Measurements from ENCODE around the gene MBD3L3. TPM values are rescaled to one million over a fixed set of nuclear protein-coding genes. Genes with fewer than 3 reads are reported as not detected.
"Not testable (repeated sequence)": the region's sequence is repeated elsewhere in the genome, so short reads cannot be mapped to it uniquely, and the experiment has no call there.

MBD3L3 gene
- total RNA-seq, result not detected

- FAIRE-seq; DNase-seq (ENCODE audit: low spot score in 2 of 2): not testable (repeated sequence)
Measured at GRCh38 chr19:7058576-7058975, at the start of gene MBD3L3. Gene MBD3L3, minus strand, starts transcription at chr19:7058676. Its CDS starts 71 bp downstream, at chr19:7058605.

GRCh38 chr19:7106711-7107657, 48.5 kb upstream of the MBD3L3 start:
- DNase-seq (ENCODE audit: low spot score in 2 of 2) (no peak), FAIRE-seq (no peak)

- no peak for DNase-seq (ENCODE audit: low spot score in 2 of 2)
- no peak for FAIRE-seq
Measured at GRCh38 chr19:7104747-7105447, 46.4 kb upstream of the MBD3L3 start.

GRCh38 chr19:7101498-7102253, 43.2 kb upstream of the MBD3L3 start:
- DNase-seq (ENCODE audit: low spot score in 2 of 2) (no peak), FAIRE-seq (no peak)

GRCh38 chr19:7099597-7099921, 41.1 kb upstream of the MBD3L3 start:
- DNase-seq (ENCODE audit: low spot score in 2 of 2), result no peak
- FAIRE-seq, result no peak

GRCh38 chr19:7098701-7099596, 40.5 kb upstream of the MBD3L3 start:
- peak; percentile 74 to 88 for DNase-seq (ENCODE audit: low spot score in 2 of 2)
- no peak for FAIRE-seq

- no peak for DNase-seq (ENCODE audit: low spot score in 2 of 2)
Measured at GRCh38 chr19:7098096-7098495, 39.6 kb upstream of the MBD3L3 start.

GRCh38 chr19:7088999-7089398, 30.5 kb upstream of the MBD3L3 start:
- FAIRE-seq, result no peak
- DNase-seq (ENCODE audit: low spot score in 2 of 2), result no peak

More at GRCh38 chr19:7098096-7098495, 39.6 kb upstream of the MBD3L3 start:
- no peak for FAIRE-seq

GRCh38 chr19:7083076-7083956, 24.8 kb upstream of the MBD3L3 start:
- no peak for DNase-seq (ENCODE audit: low spot score in 2 of 2)
- no peak for FAIRE-seq

- DNase-seq (ENCODE audit: low spot score in 2 of 2) (no peak), FAIRE-seq (no peak)
Measured at GRCh38 chr19:7078008-7078407, 19.5 kb upstream of the MBD3L3 start.

GRCh38 chr19:7076151-7076550, 17.7 kb upstream of the MBD3L3 start:
- FAIRE-seq (no peak), DNase-seq (ENCODE audit: low spot score in 2 of 2) (no peak)

GRCh38 chr19:7074705-7075282, 16.3 kb upstream of the MBD3L3 start:
- no peak for FAIRE-seq

GRCh38 chr19:7072541-7072940, 14.1 kb upstream of the MBD3L3 start:
- FAIRE-seq (no peak), DNase-seq (ENCODE audit: low spot score in 2 of 2) (no peak)

More at GRCh38 chr19:7074705-7075282, 16.3 kb upstream of the MBD3L3 start:
- DNase-seq (ENCODE audit: low spot score in 2 of 2), result no peak

- DNase-seq (ENCODE audit: low spot score in 2 of 2) (peak in 1 of 2 donors; percentile 31), FAIRE-seq (no peak)
Measured at GRCh38 chr19:7069904-7070226, 11.4 kb upstream of the MBD3L3 start.

- no peak for FAIRE-seq
- peak; percentile 88 to 95 for DNase-seq (ENCODE audit: low spot score in 2 of 2)
Measured at GRCh38 chr19:7069042-7069903, 10.8 kb upstream of the MBD3L3 start, which contains the start of gene ZNF557. Gene ZNF557, plus strand, starts transcription at chr19:7069703. Its CDS starts 5,372 bp downstream, at chr19:7075075.

- DNase-seq (ENCODE audit: low spot score in 2 of 2), result no peak
- no peak for FAIRE-seq
Measured at GRCh38 chr19:7068599-7068998, 10.1 kb upstream of the MBD3L3 start.

GRCh38 chr19:7067716-7068115, 9.2 kb upstream of the MBD3L3 start:
- DNase-seq (ENCODE audit: low spot score in 2 of 2), result no peak
- FAIRE-seq, result no peak
